Fibroblast of skin of right quadriceps (primary cell): ENCODE results near the gene GPX5.

Source experiments
- DNase-seq: peaks from one replicate; pipeline ENCODE4 v3.0.0-alpha.2; 2013

Gene GPX5

DNA sequence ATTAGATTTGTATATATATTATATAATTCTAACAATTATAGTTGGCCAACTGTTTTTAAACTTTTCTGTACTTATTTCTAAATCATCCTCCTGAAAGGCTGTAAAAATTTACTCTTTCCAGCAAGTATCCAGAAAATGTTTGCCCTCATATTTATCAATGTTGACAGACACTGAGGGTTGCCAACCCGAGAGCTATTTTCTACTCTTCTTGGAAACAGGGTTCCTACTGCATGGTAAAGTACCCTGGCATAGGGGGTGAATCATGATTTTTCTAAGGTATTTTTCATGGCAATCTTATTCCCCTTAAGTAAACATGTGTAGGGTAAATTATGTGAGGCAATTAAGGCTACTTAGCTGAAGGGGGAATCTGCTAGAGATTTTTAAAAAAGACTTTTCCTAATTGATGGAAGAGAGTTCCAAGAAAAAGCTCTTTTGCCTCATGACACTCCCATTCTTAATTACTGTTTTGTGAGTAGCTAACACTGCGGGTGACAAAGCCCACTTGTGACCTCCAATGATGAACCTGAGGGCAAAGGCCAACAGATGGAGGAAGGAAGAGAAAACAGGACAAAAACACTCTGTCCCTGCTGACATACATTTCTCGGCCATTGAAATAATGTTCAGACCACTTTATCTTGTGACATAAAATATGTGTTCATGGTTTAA, 37.9 kb downstream of the GPX5 start:
- DNase-seq, result no peak

DNA sequence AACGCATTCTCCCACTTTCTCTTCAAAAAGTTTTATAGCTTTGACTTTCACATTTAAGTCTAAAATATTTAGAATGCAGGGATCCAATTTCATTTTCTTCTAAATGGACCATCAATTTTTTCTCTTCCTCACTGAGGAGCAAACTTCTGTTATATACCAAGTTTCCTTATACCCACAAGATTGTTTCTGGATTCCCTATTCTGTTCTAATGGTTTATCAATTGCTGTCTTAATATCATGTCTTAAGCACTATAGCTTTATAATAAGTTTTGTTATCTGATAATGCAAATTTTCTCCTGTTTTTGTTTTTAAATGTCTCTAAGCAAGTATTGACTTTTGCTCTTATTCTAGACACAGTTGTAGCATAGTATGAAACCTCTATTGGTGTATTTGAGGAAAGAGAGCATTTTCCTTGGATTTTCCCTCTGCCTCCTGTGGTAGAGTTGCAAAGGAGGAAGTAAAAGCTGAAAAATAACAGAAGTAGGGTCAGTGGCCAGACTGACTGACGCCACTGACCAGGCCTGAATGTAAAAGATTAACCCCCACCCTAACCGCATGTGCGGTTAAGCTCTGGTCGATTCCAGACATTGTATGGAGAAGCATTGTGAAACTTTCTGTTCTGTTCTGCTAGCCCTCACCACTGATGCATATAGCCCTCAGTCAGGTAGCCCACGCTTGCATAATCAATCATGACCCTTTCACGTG, 40.3 kb downstream of the GPX5 start:
- no peak for DNase-seq

DNA sequence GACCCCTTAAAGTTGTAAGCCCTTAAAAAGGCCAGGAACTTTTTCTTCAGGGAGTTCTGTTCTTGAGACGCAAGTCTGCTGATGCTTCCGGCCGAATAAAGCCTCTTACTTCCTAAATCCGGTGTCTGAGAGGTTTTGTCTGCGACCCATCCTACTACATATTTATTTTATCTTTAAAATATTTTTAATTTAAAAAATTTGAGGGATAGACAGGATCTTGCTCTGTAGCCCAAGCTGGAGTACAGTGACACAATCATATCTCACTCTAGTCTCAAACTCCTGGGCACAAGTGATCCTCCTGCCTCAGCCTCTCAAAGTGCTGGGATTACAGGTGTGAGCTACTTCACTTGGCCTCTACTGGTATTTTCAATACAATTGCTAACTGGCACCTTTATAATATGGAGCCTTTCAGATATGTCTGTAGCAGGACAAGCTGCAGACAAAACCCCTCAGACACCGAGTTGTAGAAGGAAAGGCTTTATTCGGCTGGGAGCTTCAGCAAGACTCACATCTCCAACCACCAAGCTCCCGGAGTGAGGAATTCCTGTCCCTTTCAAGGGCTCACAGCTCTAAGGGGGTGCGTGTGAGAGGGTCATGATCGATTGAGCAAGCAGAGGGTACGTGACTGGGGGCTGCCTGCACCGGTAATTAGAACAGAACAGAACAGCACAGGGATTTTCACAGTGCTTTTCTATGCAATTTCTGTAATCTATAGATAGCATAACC, 41.0 kb downstream of the GPX5 start:
- no peak for DNase-seq

DNA sequence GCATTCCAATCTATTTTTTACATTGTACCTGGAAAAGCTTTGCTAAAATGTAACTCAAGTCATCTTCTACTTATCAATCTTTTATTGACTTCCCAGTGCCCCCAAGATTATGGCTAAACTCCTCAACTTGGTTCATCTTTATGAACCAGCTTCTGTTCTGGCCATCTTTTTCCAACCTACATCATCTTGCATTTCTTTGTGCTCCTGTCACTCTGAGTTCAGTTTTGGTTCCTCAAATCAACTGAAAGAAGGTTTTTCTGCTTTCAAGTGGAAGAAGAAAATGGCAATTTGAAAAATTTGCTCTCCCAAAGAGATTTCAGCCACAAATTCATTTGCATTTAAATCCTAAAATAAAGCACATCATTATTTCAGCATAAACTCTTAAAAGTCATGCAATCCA, 41.8 kb downstream of the GPX5 start:
- no peak for DNase-seq

DNA sequence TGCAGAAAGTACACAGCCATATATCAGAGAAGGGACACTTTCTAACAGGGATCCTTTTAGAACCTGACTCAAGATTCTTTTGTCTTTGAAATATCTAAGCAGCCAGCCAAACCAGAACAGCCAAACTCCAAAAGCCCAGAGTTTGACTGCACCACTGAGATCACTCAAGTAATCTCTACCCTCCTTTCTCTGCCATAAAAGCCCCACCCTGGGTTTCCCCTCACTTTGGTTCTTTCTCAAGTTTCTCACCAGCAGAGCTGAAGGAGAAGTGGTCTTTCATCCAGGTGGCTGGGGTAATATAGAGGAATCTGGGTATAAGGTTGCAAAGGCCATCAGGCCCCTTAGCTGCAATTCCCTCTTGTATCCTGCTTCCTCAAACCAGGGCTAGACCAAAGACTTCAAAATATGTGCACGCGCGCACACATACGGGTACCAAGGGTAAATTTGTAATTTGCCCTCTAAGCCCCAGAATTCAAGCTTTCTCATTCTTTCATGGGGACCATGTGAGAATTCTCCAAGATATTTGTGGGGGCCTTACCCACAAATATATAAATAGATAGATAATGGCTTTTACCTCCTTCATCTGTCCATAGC, 42.9 kb downstream of the GPX5 start:
- DNase-seq, result no peak

DNA sequence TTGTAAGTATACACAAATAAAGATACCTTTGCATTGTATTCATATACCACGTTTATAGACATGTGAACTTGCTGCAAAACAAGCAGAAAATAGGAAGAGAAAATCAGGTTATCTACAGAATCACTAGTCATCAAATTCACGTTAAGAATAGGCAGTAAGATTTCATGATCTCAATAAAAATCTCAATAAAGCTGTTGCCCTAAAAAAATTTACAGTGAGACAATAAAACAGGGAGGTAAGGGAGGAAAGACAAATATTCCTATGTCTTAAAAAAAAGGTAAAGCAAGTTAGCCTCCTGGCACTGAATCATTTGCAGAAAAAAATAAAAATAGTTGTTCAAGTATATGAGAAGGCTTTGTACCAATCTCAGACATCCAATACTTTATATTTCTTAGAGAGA, 44.1 kb downstream of the GPX5 start:
- no peak for DNase-seq

DNA sequence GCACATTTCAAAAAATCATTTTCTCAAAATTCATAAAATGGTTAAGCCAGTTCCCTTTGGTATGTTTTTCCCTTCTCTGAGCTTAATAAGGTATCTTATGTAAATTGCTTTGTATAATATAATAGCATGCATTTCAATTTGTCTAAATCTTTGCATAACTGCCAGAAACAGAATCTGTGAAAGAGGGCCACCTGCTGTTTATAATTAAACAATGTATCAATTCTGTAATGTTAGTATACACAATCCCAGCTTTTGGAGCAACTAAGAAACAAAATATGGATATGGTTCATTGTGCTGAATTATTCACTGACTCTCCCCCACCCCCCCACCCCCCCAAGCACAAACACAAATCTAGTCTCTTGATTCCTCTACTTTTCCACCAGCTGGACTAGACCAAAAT, 54.8 kb downstream of the GPX5 start:
- no peak for DNase-seq

DNA sequence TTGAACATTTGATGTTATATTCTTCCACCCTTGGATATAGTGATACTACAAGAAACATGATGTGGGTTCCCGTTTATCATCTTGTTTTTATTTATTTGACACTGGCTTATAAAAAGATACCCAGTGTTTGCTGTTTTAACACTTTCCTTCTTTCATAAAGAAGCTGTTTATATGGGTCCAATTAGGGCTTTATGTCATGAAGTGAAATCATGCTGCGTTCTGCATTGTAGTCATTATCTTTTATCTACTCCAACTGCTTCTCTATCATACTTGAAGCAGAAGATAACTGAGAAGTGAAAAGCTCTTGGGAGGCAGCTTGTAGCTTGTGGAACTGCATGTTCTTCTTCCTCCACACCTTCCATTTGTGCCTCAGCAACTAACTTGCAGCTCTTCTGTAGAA, 57.8 kb downstream of the GPX5 start:
- DNase-seq, result no peak
